HL-60 (cell line): ENCODE measurements around the gene AQP12A.

Experiments used
- DNase-seq, 2 experiments: peaks; one replicate each; pipeline ENCODE4 v3.0.0-alpha.2; 2010 to 2020; ENCODE audit warnings: low read depth in 1 of 2, low spot score in 1 of 2
- H3K27ac ChIP-seq: fragments of 250-450 bp; sonication (Bioruptor Pico); replicated peaks from 2 replicates; pipeline ENCODE4 v1.5.1; 2020; ENCODE audit warnings: mild to moderate bottlenecking, moderate library complexity
- H3K27me3 ChIP-seq: fragments of 250-450 bp; sonication (Bioruptor Pico); 2 replicates; pipeline ENCODE4 v1.5.1; 2021; ENCODE audit warnings: mild to moderate bottlenecking, moderate library complexity; ENCODE audit not compliant: insufficient read depth, poor library complexity, severe bottlenecking
- H3K4me3 ChIP-seq: replicated peaks from 2 replicates; pipeline ENCODE4 v1.5.1; 2011; ENCODE audit warnings: mild to moderate bottlenecking, control low read depth, low read length; ENCODE audit not compliant: insufficient read depth
- CTCF ChIP-seq: IDR thresholded peaks from one replicate; pipeline ENCODE4 v1.5.1; 2011; ENCODE audit warnings: low read length, control low read depth, inconsistent platforms; ENCODE audit not compliant: insufficient read depth
- GABPA ChIP-seq: IDR thresholded peaks from 2 replicates; pipeline ENCODE4 v1.6.1; 2012; ENCODE audit warnings: low read depth
- POLR2AphosphoS5 ChIP-seq: IDR thresholded peaks from 2 replicates; pipeline ENCODE4 v1.6.1; 2012; ENCODE audit warnings: low read depth
- SPI1 ChIP-seq: IDR thresholded peaks from 2 replicates; pipeline ENCODE4 v1.6.1; 2012; ENCODE audit warnings: low read depth, mild to moderate bottlenecking, borderline replicate concordance
- TF ChIP-seq, protein P1 (sequence below): IDR thresholded peaks from 2 replicates; pipeline ENCODE4 v1.6.1; 2012; ENCODE audit warnings: low read depth; ENCODE audit not compliant: insufficient replicate concordance

Gene AQP12A

GRCh38 chr2:240720686-240721595 lies 29.3 kb downstream of the AQP12A start:
- Histone ChIP-seq H3K4me3 (no peak overlapping the region), H3K27me3 (no peaks in the 10 kb centered on the region), H3K27ac (no peak overlapping the region)
- no peak for TF ChIP-seq SPI1
- no peak for TF ChIP-seq GABPA
- TF ChIP-seq, protein P1, sequence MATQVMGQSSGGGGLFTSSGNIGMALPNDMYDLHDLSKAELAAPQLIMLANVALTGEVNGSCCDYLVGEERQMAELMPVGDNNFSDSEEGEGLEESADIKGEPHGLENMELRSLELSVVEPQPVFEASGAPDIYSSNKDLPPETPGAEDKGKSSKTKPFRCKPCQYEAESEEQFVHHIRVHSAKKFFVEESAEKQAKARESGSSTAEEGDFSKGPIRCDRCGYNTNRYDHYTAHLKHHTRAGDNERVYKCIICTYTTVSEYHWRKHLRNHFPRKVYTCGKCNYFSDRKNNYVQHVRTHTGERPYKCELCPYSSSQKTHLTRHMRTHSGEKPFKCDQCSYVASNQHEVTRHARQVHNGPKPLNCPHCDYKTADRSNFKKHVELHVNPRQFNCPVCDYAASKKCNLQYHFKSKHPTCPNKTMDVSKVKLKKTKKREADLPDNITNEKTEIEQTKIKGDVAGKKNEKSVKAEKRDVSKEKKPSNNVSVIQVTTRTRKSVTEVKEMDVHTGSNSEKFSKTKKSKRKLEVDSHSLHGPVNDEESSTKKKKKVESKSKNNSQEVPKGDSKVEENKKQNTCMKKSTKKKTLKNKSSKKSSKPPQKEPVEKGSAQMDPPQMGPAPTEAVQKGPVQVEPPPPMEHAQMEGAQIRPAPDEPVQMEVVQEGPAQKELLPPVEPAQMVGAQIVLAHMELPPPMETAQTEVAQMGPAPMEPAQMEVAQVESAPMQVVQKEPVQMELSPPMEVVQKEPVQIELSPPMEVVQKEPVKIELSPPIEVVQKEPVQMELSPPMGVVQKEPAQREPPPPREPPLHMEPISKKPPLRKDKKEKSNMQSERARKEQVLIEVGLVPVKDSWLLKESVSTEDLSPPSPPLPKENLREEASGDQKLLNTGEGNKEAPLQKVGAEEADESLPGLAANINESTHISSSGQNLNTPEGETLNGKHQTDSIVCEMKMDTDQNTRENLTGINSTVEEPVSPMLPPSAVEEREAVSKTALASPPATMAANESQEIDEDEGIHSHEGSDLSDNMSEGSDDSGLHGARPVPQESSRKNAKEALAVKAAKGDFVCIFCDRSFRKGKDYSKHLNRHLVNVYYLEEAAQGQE = no peak
- no peak for TF ChIP-seq CTCF
- TF ChIP-seq POLR2AphosphoS5 = no peak
- no peak for DNase-seq

DNA sequence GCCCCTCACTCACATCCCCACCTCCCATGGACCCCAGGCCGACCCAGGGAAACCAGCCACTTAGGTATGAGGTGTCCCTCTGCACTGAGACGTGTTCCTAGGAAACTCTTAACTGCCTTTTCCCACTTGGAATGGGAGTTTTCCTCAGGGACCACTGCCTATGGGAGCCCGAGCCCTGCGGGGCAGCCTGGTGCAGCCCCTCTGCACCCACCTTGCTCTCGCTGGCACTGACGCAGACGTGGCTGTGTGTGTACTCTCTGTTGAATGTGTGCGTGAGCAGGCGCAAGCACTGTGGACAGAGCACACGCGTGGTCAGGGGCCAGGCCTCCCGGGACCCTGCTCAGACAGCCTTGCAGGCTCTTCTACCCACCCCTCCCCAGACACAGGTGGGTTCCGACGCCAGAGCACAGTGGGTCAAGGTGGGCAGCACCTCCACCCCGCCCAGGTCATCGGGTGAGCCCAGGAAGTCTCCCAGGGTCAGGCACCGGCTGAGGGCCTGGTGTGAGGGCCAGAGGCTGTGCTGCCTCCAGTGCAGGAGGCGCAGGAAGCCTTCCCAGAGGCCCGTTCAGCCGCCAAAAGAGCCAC lies 30.0 kb downstream of the AQP12A start:
- no peaks in the 10 kb centered on the region for H3K27me3 ChIP-seq
- DNase-seq = no peak
- H3K27ac ChIP-seq = no peak overlapping the region
- H3K4me3 ChIP-seq = no peak overlapping the region
- TF ChIP-seq GABPA (no peak), POLR2AphosphoS5 (no peak), CTCF (no peak), SPI1 (no peak)
- TF ChIP-seq, protein P1 = no peak

- no peak for DNase-seq
- TF ChIP-seq POLR2AphosphoS5 (no peak), GABPA (no peak), CTCF (no peak), SPI1 (no peak)
- TF ChIP-seq, protein P1 = no peak
- H3K27me3 ChIP-seq = no peaks in the 10 kb centered on the region
- no peak overlapping the region for H3K4me3 ChIP-seq
- H3K27ac ChIP-seq = no peak overlapping the region
These were observed 30.7 kb downstream of the AQP12A start for GRCh38 chr2:240722376-240722775.
